Activated B cell treated with CpG ODN at 0.5 μM for 24 hours (primary cell): ENCODE data around the gene PGP. TPM values are rescaled to one million over a fixed set of nuclear protein-coding genes. Genes with fewer than 3 reads are reported as not detected.

Experiments used
- ATAC-seq: fragments of 200-7000 bp; cut with Tn5 transposase; one replicate; pipeline ENCODE4 v1.10.0; 2021; ENCODE audit warnings: low read depth, mild to moderate bottlenecking, moderate library complexity
- CTCF ChIA-PET: fragments of 350-600 bp; sonication (Branson Sonifier 250); formaldehyde crosslinking; loops from one replicate; lab custom pipeline; 2021; ENCODE audit warnings: antibody characterized with exemption; lab: Charles Lee
- POLR2A ChIA-PET: fragments of 350-600 bp; sonication (Branson Sonifier 250); formaldehyde crosslinking; loops from one replicate; lab custom pipeline; 2021; ENCODE audit warnings: antibody characterized with exemption; lab: Charles Lee
- DNase-seq: peaks from one replicate; pipeline ENCODE4 v3.0.0; 2022
- H3K27ac Mint-ChIP-seq: one replicate; pipeline ENCODE4 v1.8.0; 2020; ENCODE audit warnings: mixed read lengths
- H3K27me3 Mint-ChIP-seq: one replicate; pipeline ENCODE4 v1.8.0; 2021; ENCODE audit warnings: mixed read lengths
- H3K36me3 Mint-ChIP-seq: one replicate; pipeline ENCODE4 v1.8.0; 2021; ENCODE audit warnings: low read depth, mixed read lengths
- H3K4me1 Mint-ChIP-seq: one replicate; pipeline ENCODE4 v1.8.0; 2021; ENCODE audit warnings: mixed read lengths
- H3K4me3 Mint-ChIP-seq: one replicate; pipeline ENCODE4 v1.8.0; 2020; ENCODE audit warnings: mild to moderate bottlenecking, mixed read lengths
- H3K9me3 Mint-ChIP-seq: one replicate; pipeline ENCODE4 v1.8.0; 2020; ENCODE audit warnings: mixed read lengths
- intact Hi-C: fragments of 100-400 bp; cut with micrococcal nuclease; formaldehyde crosslinking; loops from one replicate; pipeline ENCODE4 v1.15.1; 2024
- total RNA-seq: library from RNA; stranded (reverse); gene quantifications from 2 replicates; pipeline ENCODE4 v1.2.3, GENCODE V29; 2022
- TF ChIP-seq, protein P1 (sequence below): fragments of 200-600 bp; IDR thresholded peaks from one replicate; pipeline ENCODE4 v1.8.0; 2022; ENCODE audit warnings: antibody characterized with exemption, mild to moderate bottlenecking

Gene PGP
- total RNA-seq, 1 donor from 2014 or later = 10.4 TPM

DNA sequence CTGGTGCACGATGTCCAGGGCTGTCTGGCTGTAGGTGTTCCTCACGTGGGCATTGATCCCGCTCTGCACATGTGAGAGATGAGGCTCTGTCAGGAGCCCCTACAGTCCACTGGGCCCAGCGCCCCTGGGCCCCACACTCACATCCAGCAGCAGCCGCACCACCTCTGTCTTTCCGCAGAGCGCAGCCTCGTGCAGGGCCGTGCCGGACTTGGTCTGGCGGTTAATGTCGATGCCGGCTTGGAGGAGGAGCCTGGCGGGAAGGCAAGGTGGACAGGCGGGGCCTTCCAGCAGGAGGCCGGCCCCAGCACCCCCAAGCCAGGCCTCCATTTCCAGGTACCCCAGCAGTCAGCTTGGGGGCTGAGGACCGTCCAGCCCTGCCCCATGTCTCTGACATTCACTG, 27.4 kb downstream of the PGP start:
- Mint-ChIP-seq H3K9me3 (no peaks in the 10 kb centered on the region), H3K4me3 (no peak overlapping the region), H3K4me1 (peaks cover 4% of the 10 kb centered on the region), H3K27ac (no peak overlapping the region), H3K36me3 (no peaks in the 10 kb centered on the region), H3K27me3 (no peaks in the 10 kb centered on the region)
- ATAC-seq (no peak), DNase-seq (no peak)
- intact Hi-C loops = no loop called here
- ChIA-PET CTCF (no interaction called here), POLR2A (no interaction called here)
- TF ChIP-seq, protein P1, sequence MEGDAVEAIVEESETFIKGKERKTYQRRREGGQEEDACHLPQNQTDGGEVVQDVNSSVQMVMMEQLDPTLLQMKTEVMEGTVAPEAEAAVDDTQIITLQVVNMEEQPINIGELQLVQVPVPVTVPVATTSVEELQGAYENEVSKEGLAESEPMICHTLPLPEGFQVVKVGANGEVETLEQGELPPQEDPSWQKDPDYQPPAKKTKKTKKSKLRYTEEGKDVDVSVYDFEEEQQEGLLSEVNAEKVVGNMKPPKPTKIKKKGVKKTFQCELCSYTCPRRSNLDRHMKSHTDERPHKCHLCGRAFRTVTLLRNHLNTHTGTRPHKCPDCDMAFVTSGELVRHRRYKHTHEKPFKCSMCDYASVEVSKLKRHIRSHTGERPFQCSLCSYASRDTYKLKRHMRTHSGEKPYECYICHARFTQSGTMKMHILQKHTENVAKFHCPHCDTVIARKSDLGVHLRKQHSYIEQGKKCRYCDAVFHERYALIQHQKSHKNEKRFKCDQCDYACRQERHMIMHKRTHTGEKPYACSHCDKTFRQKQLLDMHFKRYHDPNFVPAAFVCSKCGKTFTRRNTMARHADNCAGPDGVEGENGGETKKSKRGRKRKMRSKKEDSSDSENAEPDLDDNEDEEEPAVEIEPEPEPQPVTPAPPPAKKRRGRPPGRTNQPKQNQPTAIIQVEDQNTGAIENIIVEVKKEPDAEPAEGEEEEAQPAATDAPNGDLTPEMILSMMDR = no peak

DNA sequence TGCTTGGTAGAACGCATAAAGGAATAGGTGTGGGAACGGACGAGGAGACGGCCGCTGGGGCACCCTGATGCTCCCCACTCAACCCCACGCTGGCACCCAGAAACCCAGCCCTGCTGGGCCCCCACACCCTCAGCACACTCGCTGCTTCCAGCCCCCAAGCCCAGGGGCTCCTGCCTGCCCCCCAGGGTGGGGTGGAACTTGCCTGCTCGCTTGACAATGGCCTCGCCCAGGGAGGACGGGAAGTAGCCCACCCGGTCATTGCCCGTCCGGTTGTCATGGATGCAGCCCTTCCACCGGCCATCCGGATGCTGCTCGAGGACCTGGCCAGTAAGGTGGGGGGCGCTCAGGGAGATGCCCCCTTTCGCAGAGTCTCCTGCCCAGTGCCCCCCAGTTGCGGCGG, 28.1 kb downstream of the PGP start:
- H3K27me3 Mint-ChIP-seq = no peaks in the 10 kb centered on the region
- DNase-seq (no peak), ATAC-seq (no peak)
- H3K4me1 Mint-ChIP-seq = peaks cover 4% of the 10 kb centered on the region
- TF ChIP-seq, protein P1 = no peak
- no peak overlapping the region for H3K4me3 Mint-ChIP-seq
- H3K27ac Mint-ChIP-seq = no peak overlapping the region
- CTCF ChIA-PET = no interaction called here
- H3K9me3 Mint-ChIP-seq = no peaks in the 10 kb centered on the region
- intact Hi-C loops = no loop called here
- H3K36me3 Mint-ChIP-seq = no peaks in the 10 kb centered on the region
- POLR2A ChIA-PET = no interaction called here

DNA sequence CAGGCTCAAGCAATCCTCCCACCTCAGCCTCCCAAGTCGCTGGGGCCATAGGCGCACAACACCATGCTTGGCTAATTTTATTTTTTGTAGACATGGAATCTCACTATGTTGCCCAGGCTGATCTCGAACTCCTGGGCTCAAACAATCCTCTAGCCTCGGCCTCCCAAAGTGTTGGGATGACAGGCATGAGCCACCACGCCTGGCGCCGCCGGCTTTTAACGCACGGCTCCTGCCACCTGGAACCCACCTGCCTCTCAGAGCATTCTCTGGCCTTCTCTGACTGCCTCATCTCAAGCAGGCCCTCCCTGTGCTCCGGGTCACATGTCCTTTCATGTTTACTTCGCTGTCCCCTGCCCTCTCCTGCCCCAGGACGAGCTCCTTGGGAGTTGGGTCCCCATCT, 28.6 kb downstream of the PGP start:
- Mint-ChIP-seq H3K9me3 (no peaks in the 10 kb centered on the region), H3K4me3 (no peak overlapping the region), H3K4me1 (peaks cover 4% of the 10 kb centered on the region), H3K27me3 (no peaks in the 10 kb centered on the region), H3K27ac (no peak overlapping the region), H3K36me3 (no peaks in the 10 kb centered on the region)
- DNase-seq (no peak), ATAC-seq (no peak)
- intact Hi-C loops = no loop called here
- ChIA-PET CTCF (no interaction called here), POLR2A (no interaction called here)
- TF ChIP-seq, protein P1 = no peak

DNA sequence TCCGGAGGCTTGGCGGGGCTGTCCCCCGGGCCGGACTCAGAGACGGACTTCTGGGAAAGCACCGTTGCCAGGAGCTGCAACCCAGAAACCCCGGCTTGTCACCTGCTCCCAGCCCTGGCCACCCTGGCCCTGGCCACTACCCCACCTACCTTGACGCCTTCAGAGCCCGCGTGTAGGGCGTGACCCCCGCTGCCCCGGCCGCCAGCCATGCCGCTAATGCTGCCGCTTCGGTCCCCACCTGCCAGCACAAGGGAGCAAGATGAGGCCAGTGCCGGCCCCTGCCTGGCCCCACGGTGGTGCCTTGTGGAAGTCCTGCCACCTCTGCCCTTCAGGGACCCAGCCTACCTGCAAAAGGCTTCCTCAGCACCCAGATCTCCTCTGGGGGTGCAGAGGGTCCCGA, 29.7 kb downstream of the PGP start:
- POLR2A ChIA-PET = no interaction called here
- Mint-ChIP-seq H3K27me3 (no peaks in the 10 kb centered on the region), H3K4me3 (no peak overlapping the region), H3K9me3 (no peaks in the 10 kb centered on the region), H3K27ac (no peak overlapping the region), H3K36me3 (no peaks in the 10 kb centered on the region), H3K4me1 (peaks cover 4% of the 10 kb centered on the region)
- TF ChIP-seq, protein P1 = no peak
- CTCF ChIA-PET = no interaction called here
- no peak for ATAC-seq
- intact Hi-C loops = no loop called here
- no peak for DNase-seq

DNA sequence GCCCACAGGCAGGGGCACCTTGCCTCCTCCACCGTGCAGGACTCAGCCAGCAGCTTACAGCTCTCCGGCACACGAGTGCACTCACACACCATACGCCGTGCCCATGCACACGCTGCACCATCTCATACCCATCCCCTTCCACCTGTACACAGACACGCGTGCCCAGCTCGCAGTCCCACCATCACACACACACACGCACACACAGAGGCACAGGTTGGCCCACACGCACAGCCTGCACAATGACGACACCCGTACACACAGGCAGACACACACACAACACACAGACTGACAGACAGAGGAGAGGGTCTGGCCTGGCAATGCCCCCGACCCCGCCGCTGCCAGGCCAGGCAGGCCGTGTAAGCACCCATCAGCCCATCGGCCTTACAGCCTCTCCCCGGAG, 30.3 kb downstream of the PGP start:
- TF ChIP-seq, protein P1 = no peak
- no peaks in the 10 kb centered on the region for H3K36me3 Mint-ChIP-seq
- POLR2A ChIA-PET = no interaction called here
- H3K4me1 Mint-ChIP-seq = peaks cover 4% of the 10 kb centered on the region
- H3K27me3 Mint-ChIP-seq = no peaks in the 10 kb centered on the region
- intact Hi-C loops = no loop called here
- H3K9me3 Mint-ChIP-seq = no peaks in the 10 kb centered on the region
- H3K27ac Mint-ChIP-seq = no peak overlapping the region
- CTCF ChIA-PET = no interaction called here
- ATAC-seq (no peak), DNase-seq (no peak)
- no peak overlapping the region for H3K4me3 Mint-ChIP-seq
